HepG2 (cell line): Measurements from ENCODE around the gene VPS52. TPM values are rescaled to one million over a fixed set of nuclear protein-coding genes. Genes with fewer than 3 reads are reported as not detected.
A peak's percentile ranks its signal among the peaks of the same experiment; 100 is the strongest.

Experiments
- AFF4 ChIP-seq: sonication (generic); formaldehyde crosslinking; IDR thresholded peaks from 2 replicates; pipeline ENCODE4 v1.4.0; 2020; ENCODE audit warnings: missing genetic modification reagents
- BRD4 ChIP-seq: sonication (generic); formaldehyde crosslinking; IDR thresholded peaks from 2 replicates; pipeline ENCODE4 v1.4.0; 2020; ENCODE audit warnings: missing genetic modification reagents
- CHD2 ChIP-seq: IDR thresholded peaks from 2 replicates; pipeline ENCODE4 v1.6.1; 2011; ENCODE audit warnings: low read depth, low read length, improper control_type of control experiment
- DR1 ChIP-seq: sonication (generic); formaldehyde crosslinking; IDR thresholded peaks from 2 replicates; pipeline ENCODE4 v1.8.0; 2021; ENCODE audit warnings: mild to moderate bottlenecking, missing genetic modification reagents, inconsistent platforms
- HNF4G ChIP-seq, 2 experiments: sonication (generic) in 1 of 2; formaldehyde crosslinking in 1 of 2; IDR thresholded peaks; 2 replicates each; pipeline versions ENCODE4 v1.4.0 to v1.6.1; 2011 to 2020; ENCODE audit warnings: borderline replicate concordance in 2 of 2, low read depth in 2 of 2, mild to moderate bottlenecking in 2 of 2, low read length in 1 of 2, missing genetic modification reagents in 1 of 2, moderate library complexity in 1 of 2
- HOXA7 ChIP-seq: sonication (generic); formaldehyde crosslinking; IDR thresholded peaks from 2 replicates; pipeline ENCODE4 v1.8.1; 2022; ENCODE audit warnings: mild to moderate bottlenecking, missing genetic modification reagents, moderate library complexity
- KAT7 ChIP-seq: IDR thresholded peaks from 2 replicates; pipeline ENCODE4 v1.6.1; 2018; ENCODE audit warnings: borderline replicate concordance, missing compliant biosample characterization
- PBX2 ChIP-seq: IDR thresholded peaks from 2 replicates; pipeline ENCODE4 v1.6.1; 2016; ENCODE audit warnings: control low read depth
- SMAD9 ChIP-seq: sonication (generic); formaldehyde crosslinking; IDR thresholded peaks from 2 replicates; pipeline ENCODE4 v1.5.1; 2020; ENCODE audit warnings: mild to moderate bottlenecking, missing genetic modification reagents
- SNAI1 ChIP-seq: sonication (generic); formaldehyde crosslinking; IDR thresholded peaks from 2 replicates; pipeline ENCODE4 v1.5.0; 2020; ENCODE audit warnings: mild to moderate bottlenecking, missing genetic modification reagents, borderline replicate concordance
- SOX13 ChIP-seq, 3 experiments: fragments of 450-650 bp in 1 of 3; sonication (generic) in 1 of 3; formaldehyde crosslinking in 1 of 3; IDR thresholded peaks in 2 of 3; conservative IDR thresholded peaks in 1 of 3; 2 replicates each; pipeline versions ENCODE4 v1.5.0 to v1.6.1; 2016 to 2020; ENCODE audit warnings: antibody characterized with exemption in 1 of 3, mild to moderate bottlenecking in 1 of 3, missing compliant biosample characterization in 1 of 3, missing genetic modification reagents in 1 of 3, moderate library complexity in 1 of 3
- SP5 ChIP-seq: IDR thresholded peaks from 2 replicates; pipeline ENCODE4 v1.6.1; 2016; ENCODE audit warnings: low read depth, borderline replicate concordance
- THRA ChIP-seq: sonication (generic); formaldehyde crosslinking; IDR thresholded peaks from 2 replicates; pipeline ENCODE4 v1.4.0; 2020; ENCODE audit warnings: missing genetic modification reagents, borderline replicate concordance
- ZBTB3 ChIP-seq: sonication (generic); formaldehyde crosslinking; IDR thresholded peaks from 2 replicates; pipeline ENCODE4 v1.4.0; 2020; ENCODE audit warnings: low read depth, mild to moderate bottlenecking, moderate library complexity, missing genetic modification reagents, borderline replicate concordance
- ZNF296 ChIP-seq: sonication (generic); formaldehyde crosslinking; conservative IDR thresholded peaks from 2 replicates; pipeline ENCODE4 v1.5.0; 2020; ENCODE audit warnings: mild to moderate bottlenecking, missing genetic modification reagents
- ZNF572 ChIP-seq: sonication (generic); formaldehyde crosslinking; IDR thresholded peaks from 2 replicates; pipeline ENCODE4 v1.5.1; 2020; ENCODE audit warnings: mild to moderate bottlenecking, missing genetic modification reagents
- ZNF772 ChIP-seq: sonication (generic); formaldehyde crosslinking; IDR thresholded peaks from 2 replicates; pipeline ENCODE4 v1.5.0; 2020; ENCODE audit warnings: mild to moderate bottlenecking, missing genetic modification reagents
- ZXDC ChIP-seq: sonication (generic); formaldehyde crosslinking; IDR thresholded peaks from 2 replicates; pipeline ENCODE4 v1.5.0; 2020; ENCODE audit warnings: mild to moderate bottlenecking, missing genetic modification reagents
- polyA plus RNA-seq, 8 experiments: library from polyadenylated mRNA; depleted of rRNA in 3 of 8; stranded (reverse) in 7 of 8; unstranded in 1 of 8; fragments of >200 nt; fragmentation: Illumina TruSeq in 4 of 8; extraction: Trizol in 4 of 8; gene quantifications; 2 replicates each; pipeline versions ENCODE4 v1.2.1 to v1.2.3, GENCODE V29; 2011 to 2016; ENCODE audit warnings: low read depth in 4 of 8, missing spikeins in 1 of 8, mixed read lengths in 1 of 8; ENCODE audit not compliant: insufficient read depth in 1 of 8
- total RNA-seq, 5 experiments: library from RNA; depleted of rRNA; stranded (reverse); fragments of >200 nt; fragmentation: Illumina TruSeq; extraction: Trizol; gene quantifications; 2 replicates each; pipeline ENCODE4 v1.2.3, GENCODE V29; 2016; ENCODE audit warnings: low read depth in 1 of 5

The VPS52 gene
- total and polyA plus RNA-seq, 2 of the 13 experiments (the other 11 are each of a cell fraction or from before 2014, with no cell fraction given) = 48.9 to 85.5 TPM

- no peak; the same call in none of the 2 replicates for TF ChIP-seq ZXDC (CRISPR knock-in tag)
- TF ChIP-seq CHD2 = peak; percentile 54; the same call in 1 of the 2 replicates
- TF ChIP-seq HNF4G (IDR thresholded peaks at IDR 0.05; ENCODE audit: borderline replicate concordance, low read depth, low read length) = peak; percentile 41; the same call in 1 of the 2 replicates
- TF ChIP-seq HNF4G (CRISPR knock-in tag; IDR thresholded peaks at IDR 0.05; ENCODE audit: borderline replicate concordance, low read depth) = no peak; the same call in 1 of the 2 replicates
- TF ChIP-seq PBX2 (CRISPR knock-in tag) = no peak; the same call in 1 of the 2 replicates
- peak; percentile 66 for TF ChIP-seq ZNF772 (CRISPR knock-in tag)
- no peak; the same call in 1 of the 2 replicates for TF ChIP-seq AFF4 (CRISPR knock-in tag)
- TF ChIP-seq SNAI1 (CRISPR knock-in tag) = peak; percentile 56; the same call in 1 of the 2 replicates
- peak; percentile 85 for TF ChIP-seq SP5 (CRISPR knock-in tag)
- peak; percentile 100 for TF ChIP-seq BRD4
- peak; percentile 78 for TF ChIP-seq KAT7
- peak; percentile 88; the same call in 1 of the 2 replicates for TF ChIP-seq SMAD9 (CRISPR knock-in tag)
- TF ChIP-seq ZNF296 (CRISPR knock-in tag) = no peak
- TF ChIP-seq DR1 = peak; percentile 99
- TF ChIP-seq ZBTB3 = no peak
- no peak for TF ChIP-seq HOXA7 (CRISPR knock-in tag)
- peak; percentile 73 for TF ChIP-seq THRA
- TF ChIP-seq SOX13 (IDR thresholded peaks at IDR 0.05) = peak; percentile 58; the same call in 1 of the 2 replicates
- peak in 1 of 2 experiments; percentile 35; a peak in 1 of 4 replicates for TF ChIP-seq SOX13 (CRISPR knock-in tag; conservative IDR thresholded peaks at IDR 0.05 in 1 of 2, IDR thresholded peaks at IDR 0.05 in 1 of 2)
- peak; percentile 71; the same call in 1 of the 2 replicates for TF ChIP-seq ZNF572 (CRISPR knock-in tag)
Measured at GRCh38 chr6:33271468-33272274, at the start of gene VPS52, which contains the start of gene RPS18 (continued).
